ENCODE results near the gene PTPRE.

- TF ChIP-seq FOS (IDR thresholded peaks at IDR 0.05; ENCODE audit: borderline replicate concordance, extremely low read depth, insufficient read length) = no peak
- no peak for TF ChIP-seq BHLHE40 (IDR thresholded peaks at IDR 0.05; ENCODE audit: borderline replicate concordance in 1 of 2, low read depth in 2 of 2, low read length in 1 of 2)
- no peak for TF ChIP-seq SUZ12 (IDR thresholded peaks at IDR 0.05; ENCODE audit: unreplicated experiment)
- TF ChIP-seq, protein P1, sequence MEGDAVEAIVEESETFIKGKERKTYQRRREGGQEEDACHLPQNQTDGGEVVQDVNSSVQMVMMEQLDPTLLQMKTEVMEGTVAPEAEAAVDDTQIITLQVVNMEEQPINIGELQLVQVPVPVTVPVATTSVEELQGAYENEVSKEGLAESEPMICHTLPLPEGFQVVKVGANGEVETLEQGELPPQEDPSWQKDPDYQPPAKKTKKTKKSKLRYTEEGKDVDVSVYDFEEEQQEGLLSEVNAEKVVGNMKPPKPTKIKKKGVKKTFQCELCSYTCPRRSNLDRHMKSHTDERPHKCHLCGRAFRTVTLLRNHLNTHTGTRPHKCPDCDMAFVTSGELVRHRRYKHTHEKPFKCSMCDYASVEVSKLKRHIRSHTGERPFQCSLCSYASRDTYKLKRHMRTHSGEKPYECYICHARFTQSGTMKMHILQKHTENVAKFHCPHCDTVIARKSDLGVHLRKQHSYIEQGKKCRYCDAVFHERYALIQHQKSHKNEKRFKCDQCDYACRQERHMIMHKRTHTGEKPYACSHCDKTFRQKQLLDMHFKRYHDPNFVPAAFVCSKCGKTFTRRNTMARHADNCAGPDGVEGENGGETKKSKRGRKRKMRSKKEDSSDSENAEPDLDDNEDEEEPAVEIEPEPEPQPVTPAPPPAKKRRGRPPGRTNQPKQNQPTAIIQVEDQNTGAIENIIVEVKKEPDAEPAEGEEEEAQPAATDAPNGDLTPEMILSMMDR (IDR thresholded peaks at IDR 0.05 in 2 of 3, conservative IDR thresholded peaks at IDR 0.05 in 1 of 3; ENCODE audit: control insufficient read depth in 2 of 3, extremely low read depth in 1 of 3, insufficient read depth in 1 of 3, low read depth in 3 of 3, low read length in 3 of 3) = no peak
- TF ChIP-seq TCF7 (IDR thresholded peaks at IDR 0.05; ENCODE audit: borderline replicate concordance) = no peak
Observed at GRCh38 chr10:128017822-128018221, 110.9 kb downstream of the PTPRE start.
